Measurements from ENCODE around the gene FKBP3.
A peak's percentile ranks its signal among the peaks of the same experiment; 100 is the strongest.
"Not testable (repeated sequence)": the region's sequence is repeated elsewhere in the genome, so short reads cannot be mapped to it uniquely, and the experiment has no call there.

The FKBP3 gene

GRCh38 chr14:45112896-45113781, 21.1 kb downstream of the FKBP3 start:
- no peak for DNase-seq

DNA sequence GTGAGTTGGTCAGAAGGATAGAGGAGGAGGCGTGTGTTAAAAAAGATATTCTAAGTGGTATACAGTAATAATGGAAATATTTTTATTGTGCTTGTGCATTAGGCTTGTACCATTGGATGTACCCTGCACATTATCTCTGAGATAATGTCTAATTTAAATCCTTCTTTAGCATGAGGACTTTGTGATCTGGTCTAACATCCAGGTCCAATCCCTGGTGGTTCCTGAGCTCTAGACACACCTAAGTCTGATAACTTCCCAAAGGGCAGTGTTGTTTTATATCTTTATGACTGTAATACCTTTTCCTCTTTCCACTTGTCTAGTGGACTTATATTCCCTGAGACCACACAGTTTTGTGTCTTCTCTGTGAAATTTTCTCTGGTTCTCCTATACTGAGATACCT, 29.7 kb downstream of the FKBP3 start:
- DNase-seq, result no peak

GRCh38 chr14:45103806-45104205, 30.5 kb downstream of the FKBP3 start:
- DNase-seq, result no peak

- no peak for DNase-seq
Observed at GRCh38 chr14:45096218-45096617, 38.1 kb downstream of the FKBP3 start.

GRCh38 chr14:45095143-45095542, 39.1 kb downstream of the FKBP3 start:
- DNase-seq, result no peak

DNA sequence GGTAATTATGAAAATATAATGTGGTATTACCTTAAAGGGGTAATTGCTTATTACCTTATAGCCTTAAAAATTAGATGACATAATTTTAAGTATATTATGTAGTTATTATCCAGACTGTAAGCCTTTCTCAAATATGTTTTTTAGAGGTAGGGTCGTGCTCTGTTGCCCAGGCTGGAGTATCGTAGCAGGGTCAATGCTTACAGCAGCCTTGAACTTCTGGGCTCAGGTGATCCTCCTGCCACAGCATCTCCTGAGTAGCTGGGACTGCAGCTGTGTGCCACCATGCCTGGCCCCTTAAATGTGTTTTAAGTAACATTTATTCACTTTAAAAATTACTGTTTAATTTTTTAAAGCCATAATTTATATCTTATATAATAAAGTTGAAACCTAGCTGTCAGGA, 40.0 kb downstream of the FKBP3 start:
- no peak for DNase-seq

DNA sequence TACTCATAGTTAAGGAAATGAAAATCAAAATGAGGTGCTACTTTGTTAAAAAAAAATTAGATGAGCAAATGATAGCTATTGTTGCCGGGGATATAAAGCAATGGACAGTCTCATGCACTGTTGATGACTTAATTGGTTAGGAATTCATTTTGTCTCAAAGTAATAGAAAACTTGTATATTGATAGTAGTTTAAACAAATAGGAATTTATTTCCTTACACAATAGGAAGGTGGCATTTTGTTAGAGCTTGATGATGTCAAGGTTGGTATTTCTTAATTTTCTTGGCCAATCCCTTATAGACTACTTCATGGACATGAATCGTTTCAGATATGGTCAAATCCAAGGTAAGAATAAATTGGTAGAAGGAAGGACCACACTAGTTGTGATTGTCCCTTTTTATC, 42.6 kb downstream of the FKBP3 start:
- no peak for DNase-seq

DNA sequence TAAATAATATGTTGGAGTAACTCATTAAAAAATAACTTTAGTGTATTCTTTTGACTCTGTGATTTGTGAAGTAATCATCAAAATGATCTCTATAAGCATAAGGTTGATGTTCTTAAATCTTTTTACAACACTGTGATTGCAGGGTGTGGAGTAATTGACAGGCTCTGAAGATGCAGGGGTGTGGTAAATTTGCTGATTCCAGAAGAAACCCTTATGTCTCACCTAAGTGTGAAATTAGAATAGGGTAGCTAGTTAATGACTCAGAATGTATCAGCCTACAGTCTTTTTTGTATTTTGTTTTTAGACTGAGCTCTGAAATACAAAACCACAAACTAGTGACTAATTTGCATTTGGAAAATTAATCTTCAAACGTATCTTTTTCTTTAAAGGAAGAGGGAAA, 44.5 kb downstream of the FKBP3 start:
- peak in 1 of 5 donors; percentile 63 for DNase-seq

DNA sequence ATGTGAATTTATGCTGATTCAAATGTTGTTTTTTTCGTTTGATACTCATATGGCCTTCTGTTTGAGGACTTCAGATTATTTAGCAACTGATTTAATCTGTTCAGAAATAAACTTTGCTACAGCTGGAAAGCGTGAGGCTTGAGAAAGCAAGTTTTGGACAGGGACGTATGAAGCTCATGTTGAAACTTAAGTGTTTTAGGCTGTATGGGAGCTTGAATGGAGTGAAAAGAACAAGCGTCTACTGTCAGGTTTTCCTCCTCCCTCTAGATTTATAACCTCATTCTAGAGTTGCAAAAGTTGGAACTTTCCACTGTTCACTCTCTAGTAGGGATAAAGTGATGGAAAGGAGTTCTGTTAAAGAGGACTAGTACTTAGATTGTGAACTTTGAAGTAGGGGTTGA, 49.3 kb downstream of the FKBP3 start:
- DNase-seq, result peak in 1 of 5 donors; percentile 12

GRCh38 chr14:45083976-45084722, 50.1 kb downstream of the FKBP3 start, which contains the start of gene PRPF39:
Gene PRPF39 (plus strand): TSS chr14:45084116. CDS start chr14:45095240, 11,124 bp downstream.
- peak; percentile 92 to 95 (median 95) for DNase-seq

GRCh38 chr14:45083617-45083975, 50.7 kb downstream of the FKBP3 start:
- DNase-seq, result no peak

DNA sequence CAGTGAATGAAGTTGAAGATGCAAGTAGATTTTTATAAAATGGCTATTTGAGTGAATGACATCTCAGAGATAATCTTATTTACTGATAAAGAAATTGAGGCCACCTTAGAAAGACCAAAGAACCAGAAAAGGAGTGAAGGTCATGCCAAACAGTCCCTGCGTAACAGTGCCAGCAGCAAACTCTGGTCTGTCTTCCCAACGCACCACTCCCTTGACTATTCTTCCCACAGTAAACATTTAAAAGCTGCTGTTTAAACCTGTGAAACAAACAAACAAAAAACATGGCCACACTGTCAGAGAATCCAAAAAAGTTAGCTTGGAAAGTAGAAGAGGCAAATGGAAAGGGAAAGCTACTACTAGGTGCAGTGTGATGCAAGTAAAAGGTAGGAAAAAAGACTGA, 51.9 kb downstream of the FKBP3 start:
- no peak for DNase-seq

GRCh38 chr14:45081096-45081495, 53.2 kb downstream of the FKBP3 start:
- DNase-seq, result not testable (repeated sequence)

- not testable (repeated sequence) for DNase-seq
Observed at GRCh38 chr14:45080416-45080968, 53.8 kb downstream of the FKBP3 start.

DNA sequence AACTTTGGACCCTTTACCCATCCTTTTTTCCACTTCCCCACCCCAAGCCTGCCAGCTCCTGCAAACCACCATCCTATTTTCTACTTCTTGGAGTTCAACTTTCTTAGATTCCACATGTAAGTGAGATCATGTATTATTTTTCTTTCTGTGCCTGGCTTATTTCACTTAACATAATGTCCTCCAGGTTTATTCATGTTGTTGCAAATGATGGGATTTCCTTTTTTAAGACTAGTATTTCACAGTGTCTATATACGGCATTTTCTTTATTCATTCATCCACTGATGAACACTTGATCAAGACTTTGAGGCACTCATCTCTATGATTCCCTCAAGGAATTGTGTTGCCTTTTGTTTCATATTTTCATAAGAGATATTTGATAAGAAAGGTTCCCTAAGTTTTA, 56.0 kb downstream of the FKBP3 start:
- DNase-seq, result no peak

GRCh38 chr14:45073231-45073879, 60.9 kb downstream of the FKBP3 start:
- no peak for DNase-seq

DNA sequence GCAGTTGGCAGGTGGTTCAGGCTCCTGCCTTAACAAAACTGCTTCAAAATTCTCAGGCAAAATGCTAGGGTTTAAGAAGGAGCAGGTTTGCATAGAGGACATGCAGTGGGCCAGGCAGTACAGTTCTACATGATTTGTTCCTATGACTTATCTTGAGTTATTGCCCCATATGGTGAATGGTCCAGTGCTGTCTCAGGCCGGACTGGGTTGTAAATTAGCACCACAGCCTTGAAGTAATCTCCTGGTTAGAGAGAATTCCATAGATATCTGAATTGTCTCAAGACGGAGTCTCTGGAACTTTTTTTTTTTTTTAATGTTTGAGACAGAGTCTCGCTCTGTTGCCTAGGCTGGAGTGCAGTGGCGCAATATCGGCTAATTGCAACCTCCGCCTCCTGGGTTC, 62.2 kb downstream of the FKBP3 start:
- DNase-seq, result no peak

GRCh38 chr14:45070215-45070614, 64.1 kb downstream of the FKBP3 start:
- DNase-seq, result no peak

GRCh38 chr14:45068396-45068795, 65.9 kb downstream of the FKBP3 start:
- DNase-seq, result no peak

- no peak for DNase-seq
Observed at GRCh38 chr14:45066667-45067066, 67.6 kb downstream of the FKBP3 start.

DNA sequence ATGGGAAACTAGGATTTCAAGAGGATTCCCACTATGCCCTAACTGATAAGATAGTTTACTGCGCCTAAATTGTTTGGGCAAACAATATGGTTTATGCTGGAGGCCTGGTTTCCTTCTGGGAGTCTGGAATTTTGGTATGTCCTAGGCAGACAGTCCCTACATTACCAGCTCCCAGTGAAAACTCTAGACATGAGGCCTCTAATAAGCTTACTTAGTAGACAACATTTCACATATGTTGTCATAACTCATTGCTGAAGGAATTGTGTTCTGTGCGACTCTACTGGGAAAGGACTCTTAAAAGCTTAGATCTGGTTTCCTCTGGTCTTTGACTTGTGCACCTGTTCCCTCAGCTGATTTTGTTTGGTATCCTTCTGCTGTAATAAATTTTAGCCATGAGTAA, 68.3 kb downstream of the FKBP3 start:
- no peak for DNase-seq

All from T-helper 1 cell (primary cell).